ENCODE data around the gene HOXD1.

HOXD1 gene

DNA sequence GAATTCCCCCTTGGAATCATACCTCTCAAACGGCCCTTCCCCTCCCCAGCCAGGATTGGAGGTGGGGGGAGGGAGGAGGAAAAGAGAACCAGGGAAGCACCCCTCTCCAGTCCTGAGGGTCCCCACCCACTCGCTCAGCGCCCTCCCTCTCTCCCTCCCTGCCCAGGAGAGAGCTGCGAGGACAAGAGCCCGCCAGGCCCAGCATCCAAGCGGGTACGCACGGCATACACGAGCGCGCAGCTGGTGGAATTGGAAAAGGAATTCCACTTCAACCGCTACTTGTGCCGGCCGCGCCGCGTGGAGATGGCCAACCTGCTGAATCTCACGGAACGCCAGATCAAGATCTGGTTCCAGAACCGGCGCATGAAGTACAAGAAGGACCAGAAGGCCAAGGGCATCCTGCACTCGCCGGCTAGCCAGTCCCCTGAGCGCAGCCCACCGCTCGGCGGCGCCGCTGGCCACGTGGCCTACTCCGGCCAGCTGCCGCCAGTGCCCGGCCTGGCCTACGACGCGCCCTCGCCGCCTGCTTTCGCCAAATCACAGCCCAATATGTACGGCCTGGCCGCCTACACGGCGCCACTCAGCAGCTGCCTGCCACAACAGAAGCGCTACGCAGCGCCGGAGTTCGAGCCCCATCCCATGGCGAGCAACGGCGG lies 17.0 kb upstream of the HOXD1 start:
- H3K4me3 ChIP-seq (ENCODE audit: insufficient read depth, low read length, poor library complexity, severe bottlenecking), result no peak overlapping the region
- no peak overlapping the region for H3K27ac ChIP-seq (ENCODE audit: low read depth, low read length)
- H3K79me2 ChIP-seq (ENCODE audit: insufficient read depth, low read length), result no peaks in the 10 kb centered on the region
- TF ChIP-seq, protein P1, sequence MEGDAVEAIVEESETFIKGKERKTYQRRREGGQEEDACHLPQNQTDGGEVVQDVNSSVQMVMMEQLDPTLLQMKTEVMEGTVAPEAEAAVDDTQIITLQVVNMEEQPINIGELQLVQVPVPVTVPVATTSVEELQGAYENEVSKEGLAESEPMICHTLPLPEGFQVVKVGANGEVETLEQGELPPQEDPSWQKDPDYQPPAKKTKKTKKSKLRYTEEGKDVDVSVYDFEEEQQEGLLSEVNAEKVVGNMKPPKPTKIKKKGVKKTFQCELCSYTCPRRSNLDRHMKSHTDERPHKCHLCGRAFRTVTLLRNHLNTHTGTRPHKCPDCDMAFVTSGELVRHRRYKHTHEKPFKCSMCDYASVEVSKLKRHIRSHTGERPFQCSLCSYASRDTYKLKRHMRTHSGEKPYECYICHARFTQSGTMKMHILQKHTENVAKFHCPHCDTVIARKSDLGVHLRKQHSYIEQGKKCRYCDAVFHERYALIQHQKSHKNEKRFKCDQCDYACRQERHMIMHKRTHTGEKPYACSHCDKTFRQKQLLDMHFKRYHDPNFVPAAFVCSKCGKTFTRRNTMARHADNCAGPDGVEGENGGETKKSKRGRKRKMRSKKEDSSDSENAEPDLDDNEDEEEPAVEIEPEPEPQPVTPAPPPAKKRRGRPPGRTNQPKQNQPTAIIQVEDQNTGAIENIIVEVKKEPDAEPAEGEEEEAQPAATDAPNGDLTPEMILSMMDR (IDR thresholded peaks at IDR 0.05; ENCODE audit: insufficient read depth, low read length, poor library complexity, severe bottlenecking), result no peak
- TF ChIP-seq EZH2phosphoT487 (conservative IDR thresholded peaks at IDR 0.05; ENCODE audit: low read length), result no peak
- no peaks in the 10 kb centered on the region for H3K9me3 ChIP-seq (ENCODE audit: insufficient read depth, low read length)
- H3K9ac ChIP-seq (ENCODE audit: low read length), result no peak overlapping the region
- H3K9me2 ChIP-seq (replicated peaks; ENCODE audit: insufficient read depth, low read length), result no peaks in the 10 kb centered on the region
- H3K4me2 ChIP-seq (ENCODE audit: low read depth, low read length, poor library complexity, severe bottlenecking), result no peak overlapping the region
- H3K27me3 ChIP-seq (ENCODE audit: low read length), result no peaks in the 10 kb centered on the region
- H2AFZ ChIP-seq (ENCODE audit: low read depth, low read length, severe bottlenecking), result no peak overlapping the region
- no peaks in the 10 kb centered on the region for H4K20me1 ChIP-seq (ENCODE audit: low read depth, low read length)
- no peaks in the 10 kb centered on the region for H3K36me3 ChIP-seq (ENCODE audit: low read length)
- H3F3A ChIP-seq (ENCODE audit: insufficient read depth), result no peaks in the 10 kb centered on the region

DNA sequence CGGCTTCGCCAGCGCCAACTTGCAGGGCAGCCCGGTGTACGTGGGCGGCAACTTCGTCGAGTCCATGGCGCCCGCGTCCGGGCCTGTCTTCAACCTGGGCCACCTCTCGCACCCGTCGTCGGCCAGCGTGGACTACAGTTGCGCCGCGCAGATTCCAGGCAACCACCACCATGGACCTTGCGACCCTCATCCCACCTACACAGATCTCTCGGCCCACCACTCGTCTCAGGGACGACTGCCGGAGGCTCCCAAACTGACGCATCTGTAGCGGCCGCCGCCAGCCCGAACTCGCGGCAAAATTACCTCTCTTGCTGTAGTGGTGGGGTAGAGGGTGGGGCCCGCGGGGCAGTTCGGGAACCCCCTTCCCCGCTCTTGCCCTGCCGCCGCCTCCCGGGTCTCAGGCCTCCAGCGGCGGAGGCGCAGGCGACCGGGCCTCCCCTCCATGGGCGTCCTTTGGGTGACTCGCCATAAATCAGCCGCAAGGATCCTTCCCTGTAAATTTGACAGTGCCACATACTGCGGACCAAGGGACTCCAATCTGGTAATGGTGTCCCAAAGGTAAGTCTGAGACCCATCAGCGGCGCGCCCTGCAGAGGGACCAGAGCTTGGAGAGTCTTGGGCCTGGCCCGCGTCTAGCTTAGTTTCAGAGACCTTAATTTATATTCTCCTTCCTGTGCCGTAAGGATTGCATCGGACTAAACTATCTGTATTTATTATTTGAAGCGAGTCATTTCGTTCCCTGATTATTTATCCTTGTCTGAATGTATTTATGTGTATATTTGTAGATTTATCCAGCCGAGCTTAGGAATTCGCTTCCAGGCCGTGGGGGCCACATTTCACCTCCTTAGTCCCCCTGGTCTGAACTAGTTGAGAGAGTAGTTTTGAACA lies 16.2 kb upstream of the HOXD1 start:
- no peak overlapping the region for H3K9ac ChIP-seq (ENCODE audit: low read length)

DNA sequence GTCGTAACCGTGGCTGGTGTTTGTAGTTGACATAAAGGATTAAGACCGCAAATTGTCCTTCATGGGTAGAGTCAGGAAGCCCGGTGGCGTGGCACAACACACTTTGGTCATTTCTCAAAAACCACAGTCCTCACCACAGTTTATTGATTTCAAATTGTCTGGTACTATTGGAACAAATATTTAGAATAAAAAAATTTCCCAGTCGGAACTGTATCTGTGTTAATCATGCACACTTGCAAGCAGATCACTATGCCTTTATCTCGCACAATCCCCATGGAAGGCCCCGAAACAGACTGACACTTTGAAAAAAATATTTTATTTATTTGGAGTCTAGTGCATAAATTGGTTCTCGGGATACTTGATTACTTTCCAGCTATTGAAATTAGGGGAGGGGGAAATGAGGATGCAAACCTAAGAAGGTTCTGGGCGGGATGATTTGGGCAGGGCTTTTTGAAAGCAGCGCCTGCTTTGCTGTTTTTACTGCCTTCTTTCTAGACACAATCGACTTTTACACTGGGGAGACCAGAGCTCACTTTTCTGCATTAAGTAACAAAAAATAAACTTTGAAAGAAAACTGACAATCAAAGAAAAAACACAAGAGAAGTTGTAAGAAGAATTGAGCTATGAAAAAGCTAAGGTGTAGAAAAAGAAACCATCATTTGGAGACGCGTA lies 15.4 kb upstream of the HOXD1 start:
- H3K36me3 ChIP-seq (ENCODE audit: low read length), result no peaks in the 10 kb centered on the region
- H3K27ac ChIP-seq (ENCODE audit: low read depth, low read length), result no peak overlapping the region
- H4K20me1 ChIP-seq (ENCODE audit: low read depth, low read length), result no peaks in the 10 kb centered on the region
- H3K4me3 ChIP-seq (ENCODE audit: insufficient read depth, low read length, poor library complexity, severe bottlenecking), result no peak overlapping the region
- no peak overlapping the region for H3K9ac ChIP-seq (ENCODE audit: low read length)
- no peaks in the 10 kb centered on the region for H3K27me3 ChIP-seq (ENCODE audit: low read length)
- H2AFZ ChIP-seq (ENCODE audit: low read depth, low read length, severe bottlenecking), result no peak overlapping the region
- no peak overlapping the region for H3K4me2 ChIP-seq (ENCODE audit: low read depth, low read length, poor library complexity, severe bottlenecking)
- TF ChIP-seq, protein P1 (IDR thresholded peaks at IDR 0.05; ENCODE audit: insufficient read depth, low read length, poor library complexity, severe bottlenecking), result no peak
- no peaks in the 10 kb centered on the region for H3K9me2 ChIP-seq (replicated peaks; ENCODE audit: insufficient read depth, low read length)
- H3K79me2 ChIP-seq (ENCODE audit: insufficient read depth, low read length), result no peaks in the 10 kb centered on the region
- H3F3A ChIP-seq (ENCODE audit: insufficient read depth), result no peaks in the 10 kb centered on the region
- no peaks in the 10 kb centered on the region for H3K9me3 ChIP-seq (ENCODE audit: insufficient read depth, low read length)

More for the DNA sequence above, 16.2 kb upstream of the HOXD1 start:
- Histone ChIP-seq H3K9me3 (ENCODE audit: insufficient read depth, low read length) (no peaks in the 10 kb centered on the region), H3K4me2 (ENCODE audit: low read depth, low read length, poor library complexity, severe bottlenecking) (no peak overlapping the region), H3F3A (ENCODE audit: insufficient read depth) (no peaks in the 10 kb centered on the region), H3K27me3 (ENCODE audit: low read length) (no peaks in the 10 kb centered on the region), H3K36me3 (ENCODE audit: low read length) (no peaks in the 10 kb centered on the region), H3K4me3 (ENCODE audit: insufficient read depth, low read length, poor library complexity, severe bottlenecking) (no peak overlapping the region), H2AFZ (ENCODE audit: low read depth, low read length, severe bottlenecking) (no peak overlapping the region), H4K20me1 (ENCODE audit: low read depth, low read length) (no peaks in the 10 kb centered on the region), H3K79me2 (ENCODE audit: insufficient read depth, low read length) (no peaks in the 10 kb centered on the region), H3K27ac (ENCODE audit: low read depth, low read length) (no peak overlapping the region), H3K9me2 (replicated peaks; ENCODE audit: insufficient read depth, low read length) (no peaks in the 10 kb centered on the region)
- no peak for TF ChIP-seq EZH2phosphoT487 (conservative IDR thresholded peaks at IDR 0.05; ENCODE audit: low read length)
- TF ChIP-seq, protein P1 (IDR thresholded peaks at IDR 0.05; ENCODE audit: insufficient read depth, low read length, poor library complexity, severe bottlenecking), result no peak

Data from SU-DHL-6 (cell line).